K562 (cell line): ENCODE measurements around the gene DCAF17.

ENCODE experiments used
- BACH1 ChIP-seq: fragments of 200-800 bp; sonication (Bioruptor generic); IDR thresholded peaks from 2 replicates; pipeline ENCODE4 v1.6.1; 2016; ENCODE audit warnings: missing genetic modification characterization, missing compliant biosample characterization
- CREM ChIP-seq: IDR thresholded peaks from 2 replicates; pipeline ENCODE4 v1.6.1; 2014; ENCODE audit warnings: antibody characterized with exemption, low read depth
- ELF1 ChIP-seq: fragments of 200-800 bp; sonication (Bioruptor generic); IDR thresholded peaks from 2 replicates; pipeline ENCODE4 v1.6.1; 2016; ENCODE audit warnings: missing genetic modification characterization, missing compliant biosample characterization
- GABPA ChIP-seq: fragments of 200-800 bp; sonication (Bioruptor generic); conservative IDR thresholded peaks from 2 replicates; pipeline ENCODE4 v1.6.1; 2016; ENCODE audit warnings: low read depth, missing genetic modification characterization, missing compliant biosample characterization
- GTF2A2 ChIP-seq: IDR thresholded peaks from 2 replicates; pipeline ENCODE4 v1.6.1; 2016; ENCODE audit warnings: mild to moderate bottlenecking, missing genetic modification characterization, missing compliant biosample characterization
- JUND ChIP-seq, 2 experiments: IDR thresholded peaks; 2 replicates in 1 of 2; 3 replicates in 1 of 2; pipeline ENCODE4 v1.6.1; 2011; ENCODE audit warnings: borderline replicate concordance in 2 of 2, low read depth in 2 of 2, low read length in 2 of 2, improper control_type of control experiment in 1 of 2, missing biosample characterization in 1 of 2, missing genetic modification characterization in 1 of 2, missing genetic modification reagents in 1 of 2
- MYC ChIP-seq, 2 experiments: fragments of 250-450 bp in 1 of 2; sonication (Bioruptor Pico) in 1 of 2; IDR thresholded peaks; 2 replicates each; pipeline versions ENCODE4 v1.5.1 to v1.6.1; 2012 to 2021; ENCODE audit warnings: low read depth in 2 of 2, borderline replicate concordance in 1 of 2, improper control_type of control experiment in 1 of 2, low read length in 1 of 2, mild to moderate bottlenecking in 1 of 2, moderate library complexity in 1 of 2
- NFRKB ChIP-seq: fragments of 450-650 bp; IDR thresholded peaks from 2 replicates; pipeline ENCODE4 v1.6.1; 2016; ENCODE audit warnings: low read depth
- POLR2A ChIP-seq: fragments of 450-650 bp; conservative IDR thresholded peaks from 2 replicates; pipeline ENCODE4 v1.6.1; 2016
- RAD51 ChIP-seq: fragments of 450-650 bp; IDR thresholded peaks from 2 replicates; pipeline ENCODE4 v1.7.1; 2016; ENCODE audit warnings: low read depth, mild to moderate bottlenecking, borderline replicate concordance
- REST ChIP-seq, 2 experiments: fragments of 450-650 bp; formaldehyde crosslinking in 1 of 2; IDR thresholded peaks; 2 replicates each; pipeline versions ENCODE4 v1.4.0 to v1.6.1; 2014 to 2020; ENCODE audit warnings: mild to moderate bottlenecking in 2 of 2, borderline replicate concordance in 1 of 2, low read depth in 1 of 2
- TCF7L2 ChIP-seq: fragments of 150-350 bp; IDR thresholded peaks from 2 replicates; pipeline ENCODE4 v1.6.1; 2016; ENCODE audit warnings: low read depth, mild to moderate bottlenecking, low read length, moderate library complexity
- ZNF217 ChIP-seq: sonication (generic); formaldehyde crosslinking; IDR thresholded peaks from 2 replicates; pipeline ENCODE4 v1.8.0; 2022; ENCODE audit warnings: mild to moderate bottlenecking, missing genetic modification reagents

GRCh38 chr2:171394164-171394740 lies 39.8 kb upstream of the DCAF17 start:
- TF ChIP-seq ELF1 (tag) (no peak), NFRKB (no peak), GABPA (no peak), BACH1 (tag) (no peak), MYC (IDR thresholded peaks at IDR 0.05; ENCODE audit: low read depth, low read length) (no peak), MYC (CRISPR knock-in tag; IDR thresholded peaks at IDR 0.05; ENCODE audit: borderline replicate concordance, low read depth) (no peak), REST (IDR thresholded peaks at IDR 0.05; ENCODE audit: borderline replicate concordance) (no peak), REST (CRISPR knock-in tag; IDR thresholded peaks at IDR 0.05; ENCODE audit: low read depth) (no peak), POLR2A (no peak), JUND (IDR thresholded peaks at IDR 0.05; ENCODE audit: borderline replicate concordance, low read depth, low read length) (no peak), JUND (tag; IDR thresholded peaks at IDR 0.05; ENCODE audit: borderline replicate concordance, low read depth, low read length) (no peak), ZNF217 (no peak), CREM (no peak), RAD51 (peak; percentile 38; the same call in 1 of the 2 replicates), GTF2A2 (tag) (no peak), TCF7L2 (no peak)
